ENCODE measurements around the gene XXYLT1.

The XXYLT1 gene

DNA sequence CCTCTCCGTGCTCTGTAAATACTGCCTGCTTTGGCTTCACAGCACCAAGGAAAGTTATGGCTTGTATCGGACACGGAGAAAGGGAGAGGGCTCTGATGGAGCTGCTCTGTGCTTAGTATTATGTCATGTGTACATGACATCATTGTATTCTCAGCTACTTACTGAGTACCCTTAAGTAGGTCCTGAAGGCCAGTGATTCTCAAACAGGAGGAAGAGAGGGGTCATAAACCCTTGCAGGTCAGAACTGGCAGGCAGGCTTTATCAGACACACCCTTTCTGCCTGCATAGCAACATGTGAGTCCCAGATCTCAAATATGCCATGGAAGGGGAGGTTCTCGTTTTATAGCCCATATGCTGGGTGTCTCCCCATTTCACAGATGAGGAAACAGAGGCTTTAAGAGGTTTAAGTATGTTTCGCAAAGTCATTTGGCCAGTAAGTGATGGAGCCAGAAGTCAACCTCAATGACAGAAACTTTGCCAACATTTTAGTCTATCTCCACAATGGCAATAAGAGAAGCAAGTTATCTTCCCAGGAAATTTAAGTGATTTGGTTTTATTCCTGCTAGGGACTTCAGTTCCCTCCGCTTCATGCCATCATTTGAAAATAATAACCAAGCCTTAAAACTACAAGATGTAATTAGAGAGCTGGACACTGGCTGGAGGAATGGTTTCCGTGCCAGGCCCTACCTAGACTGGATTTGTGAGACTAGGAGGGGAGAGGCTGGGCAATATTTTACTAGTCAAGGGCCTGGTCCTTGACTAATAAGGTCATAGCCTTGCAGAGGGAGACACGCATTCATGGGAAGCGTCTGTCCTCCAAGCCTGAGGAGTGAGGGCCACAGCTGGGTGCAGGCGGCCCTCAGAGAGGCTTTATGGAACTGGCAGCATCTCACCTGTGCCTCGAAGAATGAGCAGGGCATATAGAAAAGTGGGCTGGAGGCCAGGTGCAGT, 133.0 kb downstream of the XXYLT1 start:
- Histone ChIP-seq H3K27me3 (ENCODE audit: low read depth, low read length) (no peaks in the 10 kb centered on the region), H3K4me3 (ENCODE audit: low read depth in 1 of 2, low read length in 2 of 2) (no peak overlapping the region), H3K36me3 (ENCODE audit: control insufficient read depth in 1 of 2, insufficient read depth in 2 of 2, low read length in 2 of 2) (no peaks in the 10 kb centered on the region), H3K9me3 (ENCODE audit: control insufficient read depth in 1 of 2, low read length in 2 of 2) (no peaks in the 10 kb centered on the region), H3K27ac (ENCODE audit: low read length) (no peak overlapping the region), H3K4me1 (ENCODE audit: control insufficient read depth in 1 of 2, insufficient read depth in 2 of 2, low read length in 2 of 2) (peaks cover 0 to 12% of the 10 kb centered on the region in 2 donors)

DNA sequence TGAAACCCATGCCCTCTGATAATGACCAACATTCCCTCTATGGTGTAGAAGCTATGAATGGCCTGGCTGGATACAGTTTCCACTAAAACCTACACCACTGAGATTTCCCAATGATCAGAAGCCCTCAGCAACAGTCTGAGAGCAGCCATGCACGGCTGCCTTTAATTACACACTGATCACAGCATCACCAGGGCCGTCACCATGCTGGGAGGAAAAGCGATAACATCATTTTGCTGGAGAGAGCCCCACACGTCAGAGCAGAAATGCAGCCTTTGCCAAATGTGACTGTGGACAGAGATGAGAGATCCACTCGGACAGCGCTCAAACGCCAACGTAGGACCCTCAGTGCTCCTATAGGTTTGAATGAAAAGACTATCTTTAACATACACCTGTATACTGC, 135.0 kb downstream of the XXYLT1 start:
- Histone ChIP-seq H3K36me3 (ENCODE audit: control insufficient read depth in 1 of 2, insufficient read depth in 2 of 2, low read length in 2 of 2) (no peaks in the 10 kb centered on the region), H3K27ac (ENCODE audit: low read length) (no peak overlapping the region), H3K4me1 (ENCODE audit: control insufficient read depth in 1 of 2, insufficient read depth in 2 of 2, low read length in 2 of 2) (peaks cover 0 to 16% of the 10 kb centered on the region in 2 donors)

DNA sequence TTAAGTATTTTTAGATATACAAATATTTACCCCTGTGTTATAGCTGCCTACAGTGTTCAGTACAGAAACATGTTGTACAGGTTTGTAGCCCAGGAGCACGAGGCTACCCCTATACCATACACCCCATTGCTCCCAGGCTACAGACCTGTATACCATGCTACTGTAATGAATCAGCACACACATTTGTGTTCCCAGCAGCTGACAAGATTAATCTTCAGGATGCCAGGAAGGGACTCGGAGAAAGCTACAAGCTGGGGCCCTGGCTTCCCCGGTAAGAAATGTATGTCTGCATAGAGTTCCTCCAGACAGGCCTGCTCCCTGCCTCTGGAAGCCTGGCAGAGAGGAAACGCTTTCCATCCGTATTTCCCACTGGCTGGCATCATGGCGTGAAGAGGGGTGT, 136.5 kb downstream of the XXYLT1 start:
- Histone ChIP-seq H3K36me3 (ENCODE audit: control insufficient read depth in 1 of 2, insufficient read depth in 2 of 2, low read length in 2 of 2) (no peaks in the 10 kb centered on the region), H3K4me1 (ENCODE audit: control insufficient read depth in 1 of 2, insufficient read depth in 2 of 2, low read length in 2 of 2) (peaks cover 0 to 16% of the 10 kb centered on the region in 2 donors), H3K27me3 (ENCODE audit: low read depth, low read length) (no peaks in the 10 kb centered on the region), H3K27ac (ENCODE audit: low read length) (no peak overlapping the region), H3K4me3 (ENCODE audit: low read depth in 1 of 2, low read length in 2 of 2) (no peak overlapping the region), H3K9me3 (ENCODE audit: control insufficient read depth in 1 of 2, low read length in 2 of 2) (no peaks in the 10 kb centered on the region)

More for the DNA sequence above, 135.0 kb downstream of the XXYLT1 start:
- H3K27me3 ChIP-seq (ENCODE audit: low read depth, low read length) = no peaks in the 10 kb centered on the region
- H3K4me3 ChIP-seq (ENCODE audit: low read depth in 1 of 2, low read length in 2 of 2) = no peak overlapping the region
- no peaks in the 10 kb centered on the region for H3K9me3 ChIP-seq (ENCODE audit: control insufficient read depth in 1 of 2, low read length in 2 of 2)

DNA sequence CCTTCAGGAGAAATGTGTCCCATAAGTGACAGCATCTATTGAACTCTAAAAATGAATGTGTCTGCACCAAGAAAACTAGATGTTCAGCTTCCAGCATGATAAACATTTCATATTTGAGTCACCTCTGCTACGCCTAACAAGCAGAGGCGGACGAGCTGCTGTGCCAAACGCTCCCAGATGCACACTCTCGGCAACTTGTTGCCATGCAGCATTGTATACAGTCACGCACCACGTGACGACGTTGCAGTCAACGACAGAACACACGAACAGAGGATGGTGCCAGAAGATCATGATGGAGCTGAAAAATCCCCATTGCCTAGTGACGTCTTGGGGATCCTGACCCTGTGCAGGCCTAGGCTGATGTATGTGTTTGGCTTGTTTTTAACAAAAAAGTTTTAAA, 137.5 kb downstream of the XXYLT1 start:
- H3K4me3 ChIP-seq (ENCODE audit: low read depth in 1 of 2, low read length in 2 of 2) = no peak overlapping the region
- no peaks in the 10 kb centered on the region for H3K36me3 ChIP-seq (ENCODE audit: control insufficient read depth in 1 of 2, insufficient read depth in 2 of 2, low read length in 2 of 2)
- peak overlapping the region; percentile 0 for H3K27ac ChIP-seq (ENCODE audit: low read length)
- H3K4me1 ChIP-seq (ENCODE audit: control insufficient read depth in 1 of 2, insufficient read depth in 2 of 2, low read length in 2 of 2) = peaks cover 0 to 14% of the 10 kb centered on the region in 2 donors
- H3K27me3 ChIP-seq (ENCODE audit: low read depth, low read length) = no peaks in the 10 kb centered on the region
- H3K9me3 ChIP-seq (ENCODE audit: control insufficient read depth in 1 of 2, low read length in 2 of 2) = no peaks in the 10 kb centered on the region

DNA sequence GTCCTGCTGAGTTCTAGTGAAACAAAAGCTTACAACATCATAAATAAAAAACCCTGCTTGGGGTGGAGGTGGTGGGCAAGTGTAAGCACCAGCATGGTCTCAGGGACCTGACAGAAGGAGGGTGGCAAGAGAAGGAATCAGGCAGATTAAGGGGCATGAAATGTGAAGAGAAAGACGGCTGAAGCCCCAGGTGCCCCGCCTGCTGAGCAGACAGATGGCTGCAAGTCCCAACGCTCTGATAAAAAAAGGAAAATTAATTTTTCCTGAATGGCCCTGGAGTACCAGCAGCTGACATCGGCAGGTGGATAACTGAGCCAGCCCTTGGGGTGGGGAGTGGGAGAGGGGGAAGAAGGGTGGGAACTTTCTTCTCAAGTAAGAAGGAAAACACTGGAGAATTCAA, 137.9 kb downstream of the XXYLT1 start:
- Histone ChIP-seq H3K36me3 (ENCODE audit: control insufficient read depth in 1 of 2, insufficient read depth in 2 of 2, low read length in 2 of 2) (no peaks in the 10 kb centered on the region), H3K4me1 (ENCODE audit: control insufficient read depth in 1 of 2, insufficient read depth in 2 of 2, low read length in 2 of 2) (peaks cover 0 to 14% of the 10 kb centered on the region in 2 donors), H3K9me3 (ENCODE audit: control insufficient read depth in 1 of 2, low read length in 2 of 2) (no peaks in the 10 kb centered on the region), H3K27me3 (ENCODE audit: low read depth, low read length) (no peaks in the 10 kb centered on the region), H3K27ac (ENCODE audit: low read length) (peak overlapping the region; percentile 0), H3K4me3 (ENCODE audit: low read depth in 1 of 2, low read length in 2 of 2) (no peak overlapping the region)

DNA sequence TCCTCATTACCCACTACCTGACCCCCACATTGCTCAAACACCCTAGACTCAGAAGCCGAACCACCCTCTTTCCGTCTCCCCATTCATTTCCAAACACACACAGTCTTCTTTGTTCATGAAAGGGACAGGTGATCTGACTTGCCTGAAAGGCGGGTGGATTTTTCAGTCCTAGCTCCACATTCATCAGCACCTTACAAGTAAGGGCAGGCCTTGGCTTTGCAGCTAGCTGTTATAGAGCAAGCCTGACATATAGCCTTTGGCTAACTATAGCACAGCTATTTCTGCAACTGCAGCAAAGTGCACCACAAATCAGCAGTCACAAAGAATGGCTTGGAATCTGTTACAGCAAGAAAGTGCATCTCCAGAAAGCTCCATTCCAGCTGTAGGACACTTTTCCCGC, 139.8 kb downstream of the XXYLT1 start:
- no peaks in the 10 kb centered on the region for H3K36me3 ChIP-seq (ENCODE audit: control insufficient read depth in 1 of 2, insufficient read depth in 2 of 2, low read length in 2 of 2)
- H3K4me1 ChIP-seq (ENCODE audit: control insufficient read depth in 1 of 2, insufficient read depth in 2 of 2, low read length in 2 of 2) = peaks cover 0 to 14% of the 10 kb centered on the region in 2 donors
- no peaks in the 10 kb centered on the region for H3K9me3 ChIP-seq (ENCODE audit: control insufficient read depth in 1 of 2, low read length in 2 of 2)
- no peak overlapping the region for H3K27ac ChIP-seq (ENCODE audit: low read length)
- no peaks in the 10 kb centered on the region for H3K27me3 ChIP-seq (ENCODE audit: low read depth, low read length)
- no peak overlapping the region for H3K4me3 ChIP-seq (ENCODE audit: low read depth in 1 of 2, low read length in 2 of 2)

DNA sequence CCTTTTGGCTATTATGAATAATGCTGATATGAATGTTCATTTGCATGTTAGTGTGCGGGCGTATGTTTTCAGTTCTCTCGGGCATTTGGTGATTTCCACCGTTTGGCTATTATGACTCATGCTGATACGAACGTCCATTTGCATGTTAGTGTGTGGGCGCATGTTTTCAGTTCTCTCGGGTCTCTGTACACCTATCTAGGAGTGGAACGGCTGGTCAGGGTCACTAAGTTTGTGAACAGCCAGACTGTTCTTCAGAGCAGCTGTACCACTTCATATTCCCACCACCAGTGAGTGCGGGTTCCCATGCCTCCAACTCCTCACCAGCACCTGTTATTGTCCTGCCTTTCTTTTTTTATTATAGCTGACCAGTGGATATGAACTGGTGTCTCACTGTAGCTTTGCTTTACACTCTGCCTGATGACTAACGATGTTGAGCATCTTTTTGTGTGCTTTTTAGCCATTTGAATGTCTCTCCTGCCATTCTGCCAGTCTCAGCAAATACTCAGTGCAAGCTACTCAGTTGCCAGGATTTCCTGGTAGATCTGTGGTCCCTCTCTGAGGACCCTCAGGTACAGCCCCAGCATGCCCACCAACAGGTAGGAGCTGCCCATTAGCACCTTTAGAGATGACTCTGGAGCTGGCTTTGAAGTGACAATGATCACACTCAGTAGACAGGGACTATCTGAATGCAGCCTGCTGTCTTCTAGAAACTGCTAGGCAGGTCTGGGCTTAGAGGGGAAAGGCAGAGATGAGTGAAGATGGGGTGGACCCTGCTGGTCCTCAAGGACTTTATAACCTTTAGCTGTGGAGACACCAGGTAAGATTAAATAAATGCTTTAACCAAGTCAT, 141.1 kb downstream of the XXYLT1 start:
- no peaks in the 10 kb centered on the region for H3K36me3 ChIP-seq (ENCODE audit: control insufficient read depth in 1 of 2, insufficient read depth in 2 of 2, low read length in 2 of 2)
- H3K4me1 ChIP-seq (ENCODE audit: control insufficient read depth in 1 of 2, insufficient read depth in 2 of 2, low read length in 2 of 2) = peaks cover 0 to 14% of the 10 kb centered on the region in 2 donors
- H3K9me3 ChIP-seq (ENCODE audit: control insufficient read depth in 1 of 2, low read length in 2 of 2) = no peaks in the 10 kb centered on the region
- H3K4me3 ChIP-seq (ENCODE audit: low read depth in 1 of 2, low read length in 2 of 2) = no peak overlapping the region
- no peaks in the 10 kb centered on the region for H3K27me3 ChIP-seq (ENCODE audit: low read depth, low read length)
- no peak overlapping the region for H3K27ac ChIP-seq (ENCODE audit: low read length)

DNA sequence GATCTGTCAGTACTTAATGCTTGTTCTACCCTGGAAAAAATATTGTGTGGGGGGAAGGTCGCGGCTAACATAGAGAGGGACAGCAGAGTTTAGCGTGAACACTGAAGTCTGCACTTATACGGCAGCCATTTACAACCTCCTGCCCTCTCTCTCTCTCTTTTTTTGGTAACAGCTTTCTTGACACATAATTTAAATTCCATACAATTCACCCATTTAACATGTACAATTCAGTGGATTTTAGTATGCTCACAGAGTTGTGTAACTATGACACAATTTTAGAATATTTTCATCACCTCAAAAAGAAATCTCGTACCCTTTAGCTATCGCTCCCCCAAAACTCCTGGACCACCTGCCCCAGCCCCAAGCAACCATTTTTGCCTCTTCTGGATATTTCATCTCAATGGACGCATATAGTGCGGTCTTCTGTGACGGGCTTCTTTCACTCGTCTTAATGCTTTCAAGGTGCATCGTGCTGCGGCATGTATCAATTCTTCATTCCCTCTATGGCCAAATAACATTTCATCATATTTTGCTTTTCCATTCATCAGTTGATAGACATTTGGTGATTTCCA, 141.8 kb downstream of the XXYLT1 start:
- Histone ChIP-seq H3K27ac (ENCODE audit: low read length) (no peak overlapping the region), H3K4me1 (ENCODE audit: control insufficient read depth in 1 of 2, insufficient read depth in 2 of 2, low read length in 2 of 2) (peaks cover 0 to 14% of the 10 kb centered on the region in 2 donors), H3K4me3 (ENCODE audit: low read depth in 1 of 2, low read length in 2 of 2) (no peak overlapping the region), H3K36me3 (ENCODE audit: control insufficient read depth in 1 of 2, insufficient read depth in 2 of 2, low read length in 2 of 2) (no peaks in the 10 kb centered on the region), H3K27me3 (ENCODE audit: low read depth, low read length) (no peaks in the 10 kb centered on the region), H3K9me3 (ENCODE audit: control insufficient read depth in 1 of 2, low read length in 2 of 2) (no peaks in the 10 kb centered on the region)

DNA sequence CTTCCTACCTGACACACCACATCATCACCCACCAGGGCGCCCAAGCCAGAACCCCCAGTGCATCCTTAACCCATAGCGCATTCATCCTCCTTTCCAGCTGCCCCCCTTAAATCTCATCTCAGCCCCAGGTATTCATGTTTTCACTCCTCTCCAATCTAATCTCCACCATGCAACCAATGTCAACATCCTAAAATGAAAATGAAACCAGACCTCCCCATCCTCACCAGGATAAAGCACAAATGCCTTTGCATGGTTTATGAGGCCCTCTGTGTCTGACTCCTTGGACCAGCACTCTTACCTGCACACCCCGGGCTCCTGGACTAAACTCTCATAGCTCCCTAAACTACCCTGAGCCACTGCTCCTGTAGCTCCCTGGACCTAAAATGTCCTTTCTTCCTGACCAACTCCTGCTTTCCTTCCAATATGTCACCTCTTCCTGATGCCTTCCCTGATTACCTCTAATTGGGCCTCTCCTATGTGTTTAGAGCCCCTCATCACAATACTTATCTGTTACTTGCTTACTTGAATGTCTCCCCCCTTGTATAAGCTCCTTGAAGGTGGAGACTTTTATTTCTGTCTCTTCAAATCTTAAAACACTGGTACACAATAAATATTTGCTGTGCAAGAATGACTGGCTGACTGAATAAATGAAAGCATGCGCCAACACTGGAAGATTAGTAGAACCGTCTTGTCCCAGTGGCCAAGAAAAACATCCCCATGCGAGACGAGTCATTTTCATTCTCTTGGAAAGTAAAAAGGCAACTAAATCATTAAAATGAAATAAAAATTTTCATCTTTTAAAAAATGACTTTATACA, 142.5 kb downstream of the XXYLT1 start:
- Histone ChIP-seq H3K4me1 (ENCODE audit: control insufficient read depth in 1 of 2, insufficient read depth in 2 of 2, low read length in 2 of 2) (peaks cover 0 to 9% of the 10 kb centered on the region in 2 donors), H3K9me3 (ENCODE audit: control insufficient read depth in 1 of 2, low read length in 2 of 2) (no peaks in the 10 kb centered on the region), H3K27me3 (ENCODE audit: low read depth, low read length) (no peaks in the 10 kb centered on the region), H3K27ac (ENCODE audit: low read length) (no peak overlapping the region), H3K4me3 (ENCODE audit: low read depth in 1 of 2, low read length in 2 of 2) (no peak overlapping the region), H3K36me3 (ENCODE audit: control insufficient read depth in 1 of 2, insufficient read depth in 2 of 2, low read length in 2 of 2) (no peaks in the 10 kb centered on the region)

DNA sequence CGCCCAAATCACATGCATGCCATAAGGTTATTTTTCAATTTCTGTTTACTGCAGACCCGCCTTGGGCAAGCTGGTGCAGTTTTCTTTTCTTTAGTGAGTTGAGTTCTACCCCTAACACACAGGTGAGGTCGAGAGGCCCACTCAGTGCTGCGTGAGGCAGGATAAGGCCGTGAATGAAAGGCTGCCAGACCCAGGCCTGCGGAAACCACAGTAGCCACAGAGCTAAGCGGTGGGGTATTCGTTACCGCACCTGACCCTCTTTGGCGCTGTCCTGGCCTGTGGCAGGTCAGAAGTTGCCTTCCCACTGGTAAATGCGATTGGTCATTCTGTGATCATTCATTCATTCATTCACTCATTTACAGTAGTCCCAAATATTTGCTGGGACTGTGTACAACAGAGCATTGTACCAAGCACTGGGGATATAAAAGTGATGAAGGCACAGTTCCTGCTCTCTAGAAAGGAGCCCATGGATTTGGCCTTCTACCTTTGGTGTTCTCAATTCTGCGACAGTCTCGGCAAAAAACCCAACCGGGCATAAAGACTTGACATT, 144.8 kb downstream of the XXYLT1 start:
- H3K9me3 ChIP-seq (ENCODE audit: control insufficient read depth in 1 of 2, low read length in 2 of 2) = no peaks in the 10 kb centered on the region
- H3K4me1 ChIP-seq (ENCODE audit: control insufficient read depth in 1 of 2, insufficient read depth in 2 of 2, low read length in 2 of 2) = no peaks in the 10 kb centered on the region
- no peak overlapping the region for H3K4me3 ChIP-seq (ENCODE audit: low read depth in 1 of 2, low read length in 2 of 2)
- H3K36me3 ChIP-seq (ENCODE audit: control insufficient read depth in 1 of 2, insufficient read depth in 2 of 2, low read length in 2 of 2) = no peaks in the 10 kb centered on the region
- H3K27ac ChIP-seq (ENCODE audit: low read length) = no peak overlapping the region
- H3K27me3 ChIP-seq (ENCODE audit: low read depth, low read length) = no peaks in the 10 kb centered on the region

All from muscle layer of duodenum (tissue), 2 donors.